Measurements from ENCODE around the gene BEGAIN. TPM values are rescaled to one million over a fixed set of nuclear protein-coding genes. Genes with fewer than 3 reads are reported as not detected.

The BEGAIN gene
- polyA plus RNA-seq, 2 of the 4 experiments (the other 2 are of a cell fraction) = 1.4 to 3.7 TPM

- TF ChIP-seq, protein P1, sequence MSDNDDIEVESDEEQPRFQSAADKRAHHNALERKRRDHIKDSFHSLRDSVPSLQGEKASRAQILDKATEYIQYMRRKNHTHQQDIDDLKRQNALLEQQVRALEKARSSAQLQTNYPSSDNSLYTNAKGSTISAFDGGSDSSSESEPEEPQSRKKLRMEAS (IDR thresholded peaks at IDR 0.05) = peak; percentile 87
- no peak for TF ChIP-seq CHD4 (IDR thresholded peaks at IDR 0.05; ENCODE audit: borderline replicate concordance)
- no peak for TF ChIP-seq PHF8 (IDR thresholded peaks at IDR 0.05; ENCODE audit: borderline replicate concordance, low read depth)
- no peak for TF ChIP-seq BHLHE40 (IDR thresholded peaks at IDR 0.05; ENCODE audit: low read depth, low read length)
- TF ChIP-seq RARB (CRISPR knock-in tag; IDR thresholded peaks at IDR 0.05) = no peak
- TF ChIP-seq MAZ (IDR thresholded peaks at IDR 0.05; ENCODE audit: borderline replicate concordance, low read depth, low read length) = no peak
- TF ChIP-seq, protein P2, sequence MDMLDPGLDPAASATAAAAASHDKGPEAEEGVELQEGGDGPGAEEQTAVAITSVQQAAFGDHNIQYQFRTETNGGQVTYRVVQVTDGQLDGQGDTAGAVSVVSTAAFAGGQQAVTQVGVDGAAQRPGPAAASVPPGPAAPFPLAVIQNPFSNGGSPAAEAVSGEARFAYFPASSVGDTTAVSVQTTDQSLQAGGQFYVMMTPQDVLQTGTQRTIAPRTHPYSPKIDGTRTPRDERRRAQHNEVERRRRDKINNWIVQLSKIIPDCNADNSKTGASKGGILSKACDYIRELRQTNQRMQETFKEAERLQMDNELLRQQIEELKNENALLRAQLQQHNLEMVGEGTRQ (IDR thresholded peaks at IDR 0.05) = no peak
- TF ChIP-seq, protein P3, sequence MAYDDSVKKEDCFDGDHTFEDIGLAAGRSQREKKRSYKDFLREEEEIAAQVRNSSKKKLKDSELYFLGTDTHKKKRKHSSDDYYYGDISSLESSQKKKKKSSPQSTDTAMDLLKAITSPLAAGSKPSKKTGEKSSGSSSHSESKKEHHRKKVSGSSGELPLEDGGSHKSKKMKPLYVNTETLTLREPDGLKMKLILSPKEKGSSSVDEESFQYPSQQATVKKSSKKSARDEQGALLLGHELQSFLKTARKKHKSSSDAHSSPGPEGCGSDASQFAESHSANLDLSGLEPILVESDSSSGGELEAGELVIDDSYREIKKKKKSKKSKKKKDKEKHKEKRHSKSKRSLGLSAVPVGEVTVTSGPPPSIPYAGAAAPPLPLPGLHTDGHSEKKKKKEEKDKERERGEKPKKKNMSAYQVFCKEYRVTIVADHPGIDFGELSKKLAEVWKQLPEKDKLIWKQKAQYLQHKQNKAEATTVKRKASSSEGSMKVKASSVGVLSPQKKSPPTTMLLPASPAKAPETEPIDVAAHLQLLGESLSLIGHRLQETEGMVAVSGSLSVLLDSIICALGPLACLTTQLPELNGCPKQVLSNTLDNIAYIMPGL (CRISPR knock-in tag; IDR thresholded peaks at IDR 0.05; ENCODE audit: borderline replicate concordance) = no peak
- no peak for TF ChIP-seq CEBPB (IDR thresholded peaks at IDR 0.05)
- TF ChIP-seq, protein P4, sequence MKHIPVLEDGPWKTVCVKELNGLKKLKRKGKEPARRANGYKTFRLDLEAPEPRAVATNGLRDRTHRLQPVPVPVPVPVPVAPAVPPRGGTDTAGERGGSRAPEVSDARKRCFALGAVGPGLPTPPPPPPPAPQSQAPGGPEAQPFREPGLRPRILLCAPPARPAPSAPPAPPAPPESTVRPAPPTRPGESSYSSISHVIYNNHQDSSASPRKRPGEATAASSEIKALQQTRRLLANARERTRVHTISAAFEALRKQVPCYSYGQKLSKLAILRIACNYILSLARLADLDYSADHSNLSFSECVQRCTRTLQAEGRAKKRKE (CRISPR knock-in tag; IDR thresholded peaks at IDR 0.05; ENCODE audit: low read depth) = no peak
- no peak for TF ChIP-seq CBX2 (IDR thresholded peaks at IDR 0.05; ENCODE audit: borderline replicate concordance, low read depth)
- TF ChIP-seq, protein P5, sequence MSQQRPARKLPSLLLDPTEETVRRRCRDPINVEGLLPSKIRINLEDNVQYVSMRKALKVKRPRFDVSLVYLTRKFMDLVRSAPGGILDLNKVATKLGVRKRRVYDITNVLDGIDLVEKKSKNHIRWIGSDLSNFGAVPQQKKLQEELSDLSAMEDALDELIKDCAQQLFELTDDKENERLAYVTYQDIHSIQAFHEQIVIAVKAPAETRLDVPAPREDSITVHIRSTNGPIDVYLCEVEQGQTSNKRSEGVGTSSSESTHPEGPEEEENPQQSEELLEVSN (IDR thresholded peaks at IDR 0.05; ENCODE audit: borderline replicate concordance, low read depth) = peak; percentile 73; the same call in 1 of the 2 replicates
- no peak; the same call in 1 of the 2 replicates for TF ChIP-seq HDAC2 (IDR thresholded peaks at IDR 0.05)
- TF ChIP-seq KDM5A (IDR thresholded peaks at IDR 0.05) = no peak
- TF ChIP-seq EHMT2 (IDR thresholded peaks at IDR 0.05; ENCODE audit: low read depth) = no peak
- no peak for TF ChIP-seq NFE2L2 (conservative IDR thresholded peaks at IDR 0.05; ENCODE audit: low read length)
- no peak for TF ChIP-seq RAD21 (conservative IDR thresholded peaks at IDR 0.05 in 1 of 2, IDR thresholded peaks at IDR 0.05 in 1 of 2)
- no peak for TF ChIP-seq HEYL (CRISPR knock-in tag; IDR thresholded peaks at IDR 0.05)
- TF ChIP-seq TP53 (CRISPR knock-in tag; IDR thresholded peaks at IDR 0.05) = 0 out of 2 replicates have a peak, but pooled peaks have one; percentile 27
- no peak for TF ChIP-seq ZFP36 (IDR thresholded peaks at IDR 0.05; ENCODE audit: borderline replicate concordance, partially characterized antibody)
- no peak for TF ChIP-seq EP300 (IDR thresholded peaks at IDR 0.05)
- no peak for TF ChIP-seq SREBF2 (IDR thresholded peaks at IDR 0.05)
- peak in 1 of 2 experiments; percentile 59; a peak in 2 of 5 replicates for TF ChIP-seq JUN (IDR thresholded peaks at IDR 0.05)
- TF ChIP-seq, protein P6, sequence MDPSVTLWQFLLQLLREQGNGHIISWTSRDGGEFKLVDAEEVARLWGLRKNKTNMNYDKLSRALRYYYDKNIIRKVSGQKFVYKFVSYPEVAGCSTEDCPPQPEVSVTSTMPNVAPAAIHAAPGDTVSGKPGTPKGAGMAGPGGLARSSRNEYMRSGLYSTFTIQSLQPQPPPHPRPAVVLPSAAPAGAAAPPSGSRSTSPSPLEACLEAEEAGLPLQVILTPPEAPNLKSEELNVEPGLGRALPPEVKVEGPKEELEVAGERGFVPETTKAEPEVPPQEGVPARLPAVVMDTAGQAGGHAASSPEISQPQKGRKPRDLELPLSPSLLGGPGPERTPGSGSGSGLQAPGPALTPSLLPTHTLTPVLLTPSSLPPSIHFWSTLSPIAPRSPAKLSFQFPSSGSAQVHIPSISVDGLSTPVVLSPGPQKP (IDR thresholded peaks at IDR 0.05; ENCODE audit: low read depth, low read length) = no peak
Measured at GRCh38 chr14:100586403-100587085, 673 bp downstream of the BEGAIN start (continued).

Data from A549 (cell line).